ENCODE results near the gene SLC10A3. TPM values are rescaled to one million over a fixed set of nuclear protein-coding genes. Genes with fewer than 3 reads are reported as not detected.

Gene SLC10A3
- total and polyA plus RNA-seq, 3 donors from 2014 or later, result 22.4 to 26.5 (median 25.0) TPM

- H3K27me3 ChIP-seq, result no peaks in the 10 kb centered on the region
- no peak for TF ChIP-seq POLR2A (IDR thresholded peaks at IDR 0.05)
- TF ChIP-seq CTCF (IDR thresholded peaks at IDR 0.05), result no peak
- no peak overlapping the region for H3K4me3 ChIP-seq
- DNase-seq, result no peak
- intact Hi-C loops (cut with DNase I; ENCODE audit: low total_unique reads), result no loop called here
- no peaks in the 10 kb centered on the region for H3K36me3 ChIP-seq (ENCODE audit: low read depth, missing control alignments)
- H3K27ac ChIP-seq, result no peak overlapping the region
- H3K9me3 ChIP-seq, result no peaks in the 10 kb centered on the region
- H3K4me1 ChIP-seq, result no peaks in the 10 kb centered on the region
- 76 to 88% methylated on average over 14 of the region's 14 CpGs for WGBS, 2 donors
Measured at GRCh38 chrX:154525606-154526490, 35.4 kb upstream of the SLC10A3 start.

GRCh38 chrX:154519389-154519788 is 29.0 kb upstream of the SLC10A3 start:
- no peak for TF ChIP-seq POLR2A (IDR thresholded peaks at IDR 0.05)
- no peak for TF ChIP-seq CTCF (IDR thresholded peaks at IDR 0.05)
- H3K36me3 ChIP-seq (ENCODE audit: low read depth, missing control alignments), result no peaks in the 10 kb centered on the region
- H3K4me1 ChIP-seq, result peaks cover 12% of the 10 kb centered on the region
- H3K27ac ChIP-seq, result no peak overlapping the region
- DNase-seq, result peak; percentile 25
- no peaks in the 10 kb centered on the region for H3K9me3 ChIP-seq
- 52 to 86% methylated on average over 8 of the region's 8 CpGs for WGBS, 2 donors
- intact Hi-C loops (cut with DNase I; ENCODE audit: low total_unique reads), result no loop called here
- no peaks in the 10 kb centered on the region for H3K27me3 ChIP-seq
- no peak overlapping the region for H3K4me3 ChIP-seq

- peaks cover 12% of the 10 kb centered on the region for H3K4me1 ChIP-seq
- WGBS, 2 donors, result 6 to 17% methylated on average over 3 to 14 of the region's 25 CpGs
- peak; percentile 20 for DNase-seq
- TF ChIP-seq POLR2A (IDR thresholded peaks at IDR 0.05), result no peak
- no peaks in the 10 kb centered on the region for H3K27me3 ChIP-seq
- intact Hi-C loops (cut with DNase I; ENCODE audit: low total_unique reads), result no loop called here
- peak overlapping the region; percentile 89 to 92 for H3K27ac ChIP-seq
- H3K9me3 ChIP-seq, result no peaks in the 10 kb centered on the region
- H3K4me3 ChIP-seq, result peak overlapping the region; percentile 40 to 77
- H3K36me3 ChIP-seq (ENCODE audit: low read depth, missing control alignments), result no peaks in the 10 kb centered on the region
Measured at GRCh38 chrX:154517101-154517781, 26.8 kb upstream of the SLC10A3 start.

DNA sequence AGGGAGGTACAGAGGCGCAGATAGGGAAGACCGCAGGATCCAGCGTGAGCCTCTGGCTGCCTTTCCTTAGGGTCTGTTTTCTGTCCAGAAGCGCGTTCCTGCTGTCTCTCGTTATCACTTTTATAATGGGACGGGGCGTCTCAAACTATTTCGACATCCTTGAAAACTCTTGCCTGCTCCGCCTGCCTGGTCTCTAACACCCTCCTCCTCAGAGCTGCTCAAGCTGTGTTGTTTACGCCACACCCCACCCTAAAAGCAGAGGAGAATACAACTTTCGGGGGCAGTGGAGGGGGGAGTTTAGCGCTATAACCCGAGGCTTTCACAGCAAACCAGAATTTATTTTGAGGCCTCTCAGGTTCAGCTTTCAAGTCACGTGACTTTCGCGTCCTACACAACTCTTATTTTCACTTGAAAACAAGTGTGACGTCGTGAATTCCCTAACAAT is 26.2 kb upstream of the SLC10A3 start:
- DNase-seq, result peak; percentile 68
- TF ChIP-seq POLR2A (IDR thresholded peaks at IDR 0.05) (no peak), CTCF (IDR thresholded peaks at IDR 0.05) (no peak)
- H3K9me3 ChIP-seq, result no peaks in the 10 kb centered on the region
- peak overlapping the region; percentile 40 to 77 for H3K4me3 ChIP-seq
- peaks cover 12% of the 10 kb centered on the region for H3K4me1 ChIP-seq
- H3K36me3 ChIP-seq (ENCODE audit: low read depth, missing control alignments), result no peaks in the 10 kb centered on the region
- intact Hi-C loops (cut with DNase I; ENCODE audit: low total_unique reads), result no loop called here
- peak overlapping the region; percentile 89 to 92 for H3K27ac ChIP-seq
- H3K27me3 ChIP-seq, result no peaks in the 10 kb centered on the region
- WGBS, 2 donors, result 1 to 4% methylated on average over 14 to 19 of the region's 19 CpGs

DNA sequence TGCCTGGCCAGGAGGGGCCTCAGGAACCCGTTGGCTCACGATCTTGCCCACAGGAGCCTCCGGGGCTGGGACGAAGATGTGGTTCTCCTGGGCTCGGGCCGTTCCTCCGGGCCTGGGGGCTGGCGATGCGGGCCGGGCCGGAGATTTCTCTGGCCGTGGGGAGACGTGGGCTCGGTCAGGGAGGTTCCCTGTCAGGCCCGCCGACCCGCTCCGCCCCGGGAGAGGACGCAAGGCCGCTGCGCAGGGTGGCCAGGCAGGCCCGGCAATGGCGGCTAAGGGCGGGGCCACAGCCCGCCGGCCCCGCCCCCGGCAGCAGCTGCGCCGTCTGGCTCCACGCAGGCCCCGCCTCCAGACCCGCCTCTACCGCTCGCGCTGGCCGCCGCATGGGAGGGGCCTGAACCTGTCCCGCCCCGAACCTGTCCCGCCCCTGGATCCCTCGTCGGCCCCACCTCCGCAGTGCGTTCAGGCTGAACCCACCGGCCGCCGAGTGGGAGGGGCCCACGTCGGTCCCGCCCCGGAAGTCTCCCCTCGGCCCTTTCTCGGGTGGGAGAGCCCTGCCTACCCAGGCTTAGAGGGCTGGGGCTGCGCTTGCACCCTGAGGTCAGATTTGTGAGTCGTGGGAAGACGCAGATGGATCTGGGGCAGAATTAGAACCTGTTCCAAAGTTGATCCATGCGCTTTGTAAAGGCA is 25.7 kb upstream of the SLC10A3 start, which contains the start of gene FAM3A:
FAM3A (minus strand) TSS at position 267 of the 690 bp plus-strand sequence. CDS start 460 bp downstream, outside the sequence.
- peaks cover 12% of the 10 kb centered on the region for H3K4me1 ChIP-seq

More for the DNA sequence above, 25.7 kb upstream of the SLC10A3 start, which contains the start of gene FAM3A:
- H3K27me3 ChIP-seq, result no peaks in the 10 kb centered on the region
- H3K9me3 ChIP-seq, result no peaks in the 10 kb centered on the region
- DNase-seq, result peak; percentile 94
- H3K27ac ChIP-seq, result peak within 1 kb of the TSS; percentile 89 to 92
- intact Hi-C loops (cut with DNase I; ENCODE audit: low total_unique reads), result no loop called here
- 0% methylated on average over 26 of the region's 59 CpGs; no CpG with 5 or more reads in 1 of the 2 donors for WGBS, 2 donors
- TF ChIP-seq POLR2A (IDR thresholded peaks at IDR 0.05) (peak; percentile 50), CTCF (IDR thresholded peaks at IDR 0.05) (no peak)
- no peaks in the 10 kb centered on the region for H3K36me3 ChIP-seq (ENCODE audit: low read depth, missing control alignments)
- H3K4me3 ChIP-seq, result peak within 1 kb of the TSS; percentile 65 to 77

Measured in testis (tissue), 3 donors.